Chondrocyte (in vitro differentiated cells): ENCODE results near the gene STON1. TPM values are rescaled to one million over a fixed set of nuclear protein-coding genes. Genes with fewer than 3 reads are reported as not detected.
"Not testable (repeated sequence)": the region's sequence is repeated elsewhere in the genome, so short reads cannot be mapped to it uniquely, and the experiment has no call there.

ENCODE experiments used
- DNase-seq: peaks from one replicate; pipeline ENCODE4 v3.0.0; 2021; ENCODE audit warnings: mixed read lengths, low spot score
- H3K27ac Mint-ChIP-seq: one replicate; pipeline ENCODE4 v1.8.0; 2021; ENCODE audit warnings: mild to moderate bottlenecking, moderate library complexity, mixed read lengths; ENCODE audit not compliant: unreplicated experiment
- H3K27me3 Mint-ChIP-seq: 2 replicates; pipeline ENCODE4 v1.8.0; 2021; ENCODE audit warnings: low read depth, mixed read lengths
- H3K36me3 Mint-ChIP-seq: 2 replicates; pipeline ENCODE4 v1.8.0; 2021; ENCODE audit warnings: low read depth, mixed read lengths
- H3K4me1 Mint-ChIP-seq: 2 replicates; pipeline ENCODE4 v1.8.0; 2021; ENCODE audit warnings: low read depth, mild to moderate bottlenecking, mixed read lengths
- H3K4me3 Mint-ChIP-seq: one replicate; pipeline ENCODE4 v1.8.0; 2021; ENCODE audit warnings: mild to moderate bottlenecking, moderate library complexity, mixed read lengths; ENCODE audit not compliant: unreplicated experiment
- H3K9me3 Mint-ChIP-seq: 2 replicates; pipeline ENCODE4 v1.8.0; 2021; ENCODE audit warnings: low read depth, mixed read lengths
- CTCF ChIP-seq: fragments of 200-600 bp; sonication (generic); IDR thresholded peaks from 2 replicates; pipeline ENCODE4 v1.5.0; 2021; ENCODE audit warnings: antibody characterized with exemption, mild to moderate bottlenecking, moderate library complexity
- total RNA-seq: library from RNA; stranded (reverse); gene quantifications from 3 replicates; pipeline ENCODE4 v1.2.1, GENCODE V29; 2021

STON1 gene
- total RNA-seq, 1 donor from 2014 or later = 9.6 TPM

DNA sequence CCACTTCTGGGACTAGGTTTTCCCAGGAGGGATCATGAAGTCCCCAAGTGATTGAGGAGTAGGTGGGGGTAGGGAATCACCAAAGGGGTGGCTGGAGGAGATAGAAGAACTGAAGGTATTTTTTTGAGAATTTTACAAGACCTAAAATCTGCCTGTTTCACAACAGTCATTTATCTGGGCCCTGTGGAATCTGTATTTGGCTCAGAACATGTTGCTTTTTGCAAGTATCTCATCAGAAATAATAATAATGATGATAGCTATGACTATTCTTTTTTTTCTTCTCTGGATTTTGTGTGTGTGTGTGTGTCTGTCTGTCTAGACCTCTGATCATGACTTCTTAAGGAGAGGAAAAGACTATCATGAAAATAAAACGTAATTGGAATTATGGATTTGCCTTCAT is 13.9 kb downstream of the STON1 start:
- H3K9me3 Mint-ChIP-seq = no peaks in the 10 kb centered on the region
- H3K4me3 Mint-ChIP-seq = no peak overlapping the region
- no peak for TF ChIP-seq CTCF
- peaks cover 16% of the 10 kb centered on the region for H3K4me1 Mint-ChIP-seq
- H3K36me3 Mint-ChIP-seq = no peaks in the 10 kb centered on the region
- H3K27me3 Mint-ChIP-seq = no peaks in the 10 kb centered on the region
- no peak for DNase-seq
- H3K27ac Mint-ChIP-seq = peak overlapping the region; percentile 1

GRCh38 chr2:48545244-48545643 is 15.3 kb downstream of the STON1 start:
- Mint-ChIP-seq H3K36me3 (no peaks in the 10 kb centered on the region), H3K4me3 (no peak overlapping the region), H3K27ac (no peak overlapping the region), H3K27me3 (no peaks in the 10 kb centered on the region), H3K9me3 (no peaks in the 10 kb centered on the region), H3K4me1 (peaks cover 18% of the 10 kb centered on the region)
- TF ChIP-seq CTCF = no peak
- no peak for DNase-seq

DNA sequence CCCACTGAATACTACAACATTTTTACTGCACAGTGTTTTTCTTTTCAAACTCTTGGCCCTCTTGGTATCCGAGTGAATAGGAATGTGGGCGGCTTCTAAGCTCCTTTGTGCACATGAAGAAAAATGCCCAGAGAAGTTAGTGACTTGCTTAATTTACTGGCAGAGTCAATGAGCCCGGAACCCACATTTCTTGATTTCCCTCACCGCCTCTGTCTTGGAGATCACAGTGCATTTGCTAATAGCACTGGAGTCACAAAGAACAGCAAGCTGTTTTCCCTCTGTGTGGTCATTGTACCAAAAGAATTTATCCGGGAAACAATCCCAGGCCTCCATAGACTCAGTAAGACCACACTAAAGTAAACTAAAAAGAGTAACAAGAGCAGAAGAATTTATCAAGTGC is 18.9 kb downstream of the STON1 start:
- DNase-seq = no peak
- H3K4me1 Mint-ChIP-seq = peaks cover 14% of the 10 kb centered on the region
- H3K27ac Mint-ChIP-seq = peak overlapping the region; percentile 4
- H3K9me3 Mint-ChIP-seq = no peaks in the 10 kb centered on the region
- no peaks in the 10 kb centered on the region for H3K27me3 Mint-ChIP-seq
- peaks cover 2% of the 10 kb centered on the region for H3K36me3 Mint-ChIP-seq
- H3K4me3 Mint-ChIP-seq = no peak overlapping the region
- no peak for TF ChIP-seq CTCF

GRCh38 chr2:48549972-48550371 is 20.0 kb downstream of the STON1 start:
- Mint-ChIP-seq H3K27me3 (no peaks in the 10 kb centered on the region), H3K9me3 (no peaks in the 10 kb centered on the region), H3K27ac (no peak overlapping the region), H3K4me1 (peaks cover 10% of the 10 kb centered on the region), H3K36me3 (peaks cover 2% of the 10 kb centered on the region), H3K4me3 (no peak overlapping the region)
- no peak for TF ChIP-seq CTCF
- no peak for DNase-seq

DNA sequence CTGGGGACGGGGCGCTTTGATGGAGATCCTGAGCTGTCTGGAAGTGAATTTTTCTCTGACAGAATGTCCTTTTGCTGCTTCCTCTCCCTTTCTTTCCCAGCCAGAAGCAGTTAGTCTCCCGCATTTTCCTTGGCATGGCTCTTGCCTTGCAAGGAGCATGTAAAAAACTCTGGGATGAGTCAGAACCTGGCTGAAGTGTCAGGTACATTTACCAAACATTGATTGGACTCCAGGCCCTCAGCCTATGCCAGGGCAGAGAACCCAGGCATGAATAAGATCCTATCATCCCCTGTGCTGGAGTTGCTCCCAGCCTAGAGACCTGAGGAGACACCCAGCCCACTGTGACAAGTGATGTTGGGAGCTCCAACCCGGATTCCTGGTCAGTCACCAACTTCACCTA is 21.6 kb downstream of the STON1 start:
- H3K36me3 Mint-ChIP-seq = peaks cover 2% of the 10 kb centered on the region
- DNase-seq = no peak
- no peak overlapping the region for H3K4me3 Mint-ChIP-seq
- no peak overlapping the region for H3K27ac Mint-ChIP-seq
- H3K27me3 Mint-ChIP-seq = no peaks in the 10 kb centered on the region
- H3K9me3 Mint-ChIP-seq = no peaks in the 10 kb centered on the region
- TF ChIP-seq CTCF = no peak
- H3K4me1 Mint-ChIP-seq = peaks cover 10% of the 10 kb centered on the region

DNA sequence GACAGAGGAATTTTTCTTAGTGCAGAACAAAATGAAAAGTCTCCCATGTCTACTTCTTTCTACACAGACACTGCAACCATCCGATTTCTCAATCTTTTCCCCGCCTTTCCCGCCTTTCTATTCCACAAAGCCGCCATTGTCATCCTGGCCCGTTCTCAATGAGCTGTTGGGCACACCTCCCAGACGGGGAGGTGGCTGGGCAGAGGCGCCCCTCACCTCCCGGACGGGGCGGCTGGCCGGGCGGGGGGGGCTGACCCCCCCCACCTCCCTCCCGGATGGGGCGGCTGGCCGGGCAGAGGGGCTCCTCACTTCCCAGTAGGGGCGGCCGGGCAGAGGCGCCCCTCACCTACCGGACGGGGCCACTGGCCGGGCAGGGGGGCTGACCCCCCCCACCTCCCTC is 25.1 kb downstream of the STON1 start:
- H3K27me3 Mint-ChIP-seq, H3K27ac Mint-ChIP-seq, H3K9me3 Mint-ChIP-seq, H3K4me1 Mint-ChIP-seq, H3K36me3 Mint-ChIP-seq, H3K4me3 Mint-ChIP-seq, DNase-seq: not testable (repeated sequence)
